HEK293T (cell line): ENCODE measurements around the gene FNDC11.

Experiments used
- BHLHE40 ChIP-seq: fragments of 450-650 bp; IDR thresholded peaks from 2 replicates; pipeline ENCODE4 v1.6.1; 2016; ENCODE audit warnings: mild to moderate bottlenecking, moderate library complexity, borderline replicate concordance
- ELF4 ChIP-seq: fragments of 450-650 bp; IDR thresholded peaks from 2 replicates; pipeline ENCODE4 v1.6.1; 2017; ENCODE audit warnings: antibody characterized with exemption
- FOXA1 ChIP-seq: fragments of 450-650 bp; IDR thresholded peaks from 2 replicates; pipeline ENCODE4 v1.6.1; 2016; ENCODE audit warnings: mild to moderate bottlenecking
- FOXK2 ChIP-seq: fragments of 450-650 bp; IDR thresholded peaks from 2 replicates; pipeline ENCODE4 v1.6.1; 2016; ENCODE audit warnings: mild to moderate bottlenecking
- FOXM1 ChIP-seq: fragments of 450-650 bp; IDR thresholded peaks from 2 replicates; pipeline ENCODE4 v1.6.1; 2017; ENCODE audit warnings: mild to moderate bottlenecking, borderline replicate concordance
- HDGF ChIP-seq: fragments of 450-650 bp; IDR thresholded peaks from 2 replicates; pipeline ENCODE4 v1.6.1; 2017; ENCODE audit warnings: antibody characterized with exemption, borderline replicate concordance
- LEF1 ChIP-seq: fragments of 450-650 bp; IDR thresholded peaks from 2 replicates; pipeline ENCODE4 v1.6.1; 2017; ENCODE audit warnings: mild to moderate bottlenecking, borderline replicate concordance
- NFRKB ChIP-seq: fragments of 450-650 bp; IDR thresholded peaks from 2 replicates; pipeline ENCODE4 v1.6.1; 2016; ENCODE audit warnings: mild to moderate bottlenecking, moderate library complexity
- PKNOX1 ChIP-seq: fragments of 450-650 bp; IDR thresholded peaks from 2 replicates; pipeline ENCODE4 v1.6.1; 2016
- SP1 ChIP-seq: fragments of 450-650 bp; IDR thresholded peaks from 2 replicates; pipeline ENCODE4 v1.6.1; 2017
- SUZ12 ChIP-seq: fragments of 450-650 bp; IDR thresholded peaks from 2 replicates; pipeline ENCODE4 v1.6.1; 2016; ENCODE audit warnings: mild to moderate bottlenecking
- TARDBP ChIP-seq: fragments of 450-650 bp; IDR thresholded peaks from 2 replicates; pipeline ENCODE4 v1.6.1; 2016

- TF ChIP-seq HDGF (no peak), SUZ12 (no peak), TARDBP (no peak), FOXK2 (no peak), FOXA1 (no peak), LEF1 (no peak), FOXM1 (no peak), PKNOX1 (no peak), ELF4 (no peak), BHLHE40 (no peak), SP1 (no peak), NFRKB (no peak)
Measured at GRCh38 chr20:63560856-63561609, 7.1 kb downstream of the FNDC11 start.
